Dendritic cell treated with granulocyte-macrophage colony-stimulating factor and Interleukin-4, amounts not matched to agents 40 ng/mL and 50 ng/mL, for 4 days (primary cell): ENCODE results near the gene MAP2K6.

Experiments
- H3K27ac Mint-ChIP-seq: one replicate; pipeline ENCODE4 v1.8.0; 2022; ENCODE audit warnings: mild to moderate bottlenecking, mixed read lengths
- H3K27me3 Mint-ChIP-seq: one replicate; pipeline ENCODE4 v1.8.0; 2022; ENCODE audit warnings: mild to moderate bottlenecking, mixed read lengths
- H3K36me3 Mint-ChIP-seq: one replicate; pipeline ENCODE4 v1.8.0; 2022; ENCODE audit warnings: low read depth, mixed read lengths
- H3K4me1 Mint-ChIP-seq: one replicate; pipeline ENCODE4 v1.8.0; 2022; ENCODE audit warnings: low read depth, mixed read lengths
- H3K4me3 Mint-ChIP-seq: one replicate; pipeline ENCODE4 v1.8.0; 2022; ENCODE audit warnings: mild to moderate bottlenecking, moderate library complexity, mixed read lengths
- H3K9me3 Mint-ChIP-seq: one replicate; pipeline ENCODE4 v1.8.0; 2022; ENCODE audit warnings: mixed read lengths
- intact Hi-C: fragments of 100-400 bp; cut with micrococcal nuclease; formaldehyde crosslinking; loops from one replicate; pipeline ENCODE4 v1.15.0; 2022

MAP2K6 gene

DNA sequence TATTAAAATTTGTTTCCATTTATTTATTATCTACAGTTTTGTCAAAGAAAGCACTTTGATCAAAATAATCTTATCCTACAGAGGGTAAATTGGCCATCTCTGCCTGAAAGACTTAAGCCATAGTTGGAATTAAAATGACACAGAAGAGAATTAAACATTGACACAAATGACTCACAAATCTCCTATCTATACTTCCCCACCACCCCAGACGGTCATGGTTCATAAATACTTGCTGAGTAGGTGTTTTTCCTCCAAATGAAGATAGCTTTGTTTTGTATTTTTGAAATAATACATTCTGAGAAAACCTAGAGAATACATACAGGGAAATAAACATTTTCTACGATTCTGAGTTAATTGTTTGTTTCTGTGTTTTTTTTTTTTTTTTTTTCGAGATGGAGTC is 142.8 kb downstream of the MAP2K6 start:
- Mint-ChIP-seq H3K27me3 (no peaks in the 10 kb centered on the region), H3K27ac (no peak overlapping the region), H3K4me3 (no peak overlapping the region), H3K4me1 (no peaks in the 10 kb centered on the region), H3K9me3 (no peaks in the 10 kb centered on the region), H3K36me3 (peaks cover 10% of the 10 kb centered on the region)
- intact Hi-C loops, result no loop called here

DNA sequence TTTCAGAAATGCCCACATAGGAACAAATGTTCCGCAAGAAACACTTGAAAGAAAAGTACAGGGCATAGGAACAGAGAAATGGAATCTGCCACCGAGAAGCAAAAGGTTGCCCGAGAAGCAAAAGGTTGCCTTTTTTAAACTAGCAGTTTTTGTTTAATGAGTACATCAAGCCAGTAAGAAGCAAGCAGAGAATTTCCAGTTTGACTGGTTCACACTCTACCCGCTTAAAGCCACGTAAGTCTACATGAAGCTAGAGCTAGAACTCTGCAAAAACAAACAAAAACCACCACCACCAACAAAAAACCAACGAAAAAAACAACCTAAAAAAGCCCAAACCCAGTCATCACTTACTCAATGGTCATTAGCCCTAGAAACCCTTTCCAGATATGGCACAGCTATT is 144.3 kb downstream of the MAP2K6 start:
- Mint-ChIP-seq H3K27ac (no peak overlapping the region), H3K4me1 (no peaks in the 10 kb centered on the region), H3K9me3 (no peaks in the 10 kb centered on the region), H3K4me3 (no peak overlapping the region), H3K27me3 (no peaks in the 10 kb centered on the region), H3K36me3 (peaks cover 3% of the 10 kb centered on the region)
- intact Hi-C loops, result no loop called here

- Mint-ChIP-seq H3K9me3 (no peaks in the 10 kb centered on the region), H3K27ac (no peak overlapping the region), H3K27me3 (peaks cover 7% of the 10 kb centered on the region), H3K4me1 (no peaks in the 10 kb centered on the region), H3K4me3 (no peak overlapping the region), H3K36me3 (no peaks in the 10 kb centered on the region)
- intact Hi-C loops, result no loop called here
Measured at GRCh38 chr17:69560987-69561441, 146.5 kb downstream of the MAP2K6 start.

- Mint-ChIP-seq H3K36me3 (no peaks in the 10 kb centered on the region), H3K4me3 (no peak overlapping the region), H3K9me3 (no peaks in the 10 kb centered on the region), H3K4me1 (no peaks in the 10 kb centered on the region), H3K27ac (no peak overlapping the region), H3K27me3 (peaks cover 8% of the 10 kb centered on the region)
- intact Hi-C loops, result no loop called here
Measured at GRCh38 chr17:69561462-69561861, 147.0 kb downstream of the MAP2K6 start.

DNA sequence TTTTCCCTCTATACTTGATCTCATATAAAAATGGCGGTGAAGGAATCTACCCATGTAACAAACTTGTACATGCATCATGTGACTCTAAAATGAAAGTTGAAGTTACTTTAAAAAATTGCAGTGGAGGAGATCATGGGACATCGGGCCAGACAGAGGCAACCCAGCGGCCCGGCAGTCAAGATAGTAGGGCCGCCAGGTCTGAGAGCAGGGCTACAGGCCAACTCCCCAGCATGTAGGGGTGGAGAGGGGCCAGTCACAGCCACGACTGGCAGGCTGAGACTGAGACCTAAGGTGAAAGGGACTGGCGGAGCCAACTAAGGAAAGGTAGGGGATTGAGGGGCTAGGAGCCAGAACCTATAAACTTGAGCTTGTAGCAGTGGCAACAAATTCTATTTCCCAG is 150.9 kb downstream of the MAP2K6 start:
- intact Hi-C loops, result loop anchor here (5.0 kb wide), 1 partner anchor 987 kb away; no protein-coding TSS in a partner anchor
- no peaks in the 10 kb centered on the region for H3K4me1 Mint-ChIP-seq
- H3K4me3 Mint-ChIP-seq, result no peak overlapping the region
- H3K27ac Mint-ChIP-seq, result no peak overlapping the region
- H3K36me3 Mint-ChIP-seq, result no peaks in the 10 kb centered on the region
- no peaks in the 10 kb centered on the region for H3K9me3 Mint-ChIP-seq
- peaks cover 14% of the 10 kb centered on the region for H3K27me3 Mint-ChIP-seq

DNA sequence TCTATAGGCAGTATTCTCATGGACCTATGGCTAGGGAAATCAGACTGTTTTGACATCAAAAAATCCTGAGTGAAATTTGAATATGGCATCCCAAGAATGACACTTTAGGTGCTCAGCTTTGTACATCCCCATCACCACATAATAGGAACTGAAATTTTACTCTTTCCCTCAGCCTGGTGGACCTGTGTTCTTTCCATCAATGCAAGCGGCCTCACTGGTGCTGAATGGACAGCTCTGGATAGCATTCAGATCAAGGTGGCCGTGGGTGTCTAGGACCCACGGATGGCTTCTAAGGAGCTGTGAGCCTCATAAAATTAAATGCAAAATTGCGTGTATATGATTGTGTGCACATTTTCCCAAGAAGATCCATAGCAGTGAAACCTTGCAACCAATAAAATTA is 152.6 kb downstream of the MAP2K6 start:
- Mint-ChIP-seq H3K4me1 (no peaks in the 10 kb centered on the region), H3K36me3 (no peaks in the 10 kb centered on the region), H3K27ac (no peak overlapping the region), H3K9me3 (no peaks in the 10 kb centered on the region), H3K27me3 (peaks cover 17% of the 10 kb centered on the region), H3K4me3 (no peak overlapping the region)
- intact Hi-C loops, result loop anchor here (5.0 kb wide), 1 partner anchor 985 kb away; no protein-coding TSS in a partner anchor

DNA sequence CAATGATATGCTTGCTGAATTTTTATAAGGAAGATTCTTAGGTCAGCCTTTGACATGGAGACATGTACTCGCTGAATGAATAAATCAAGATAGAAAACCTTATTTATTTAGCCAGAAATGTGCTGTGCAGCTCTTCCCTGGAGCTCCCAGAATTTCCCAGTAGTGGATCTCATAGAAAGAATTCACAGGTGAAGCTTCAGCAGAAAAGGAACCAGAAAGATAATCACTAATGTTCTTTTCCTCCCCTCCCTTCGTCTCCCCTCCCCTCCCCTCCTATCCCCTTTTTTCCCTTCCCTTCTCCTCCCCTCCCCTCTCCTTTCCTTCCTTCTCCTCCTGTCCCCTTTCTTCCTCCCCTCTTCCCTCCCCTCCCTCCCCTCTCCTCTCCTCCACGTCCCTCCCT is 158.2 kb downstream of the MAP2K6 start:
- H3K27me3 Mint-ChIP-seq, result peaks cover 10% of the 10 kb centered on the region
- no peaks in the 10 kb centered on the region for H3K4me1 Mint-ChIP-seq

DNA sequence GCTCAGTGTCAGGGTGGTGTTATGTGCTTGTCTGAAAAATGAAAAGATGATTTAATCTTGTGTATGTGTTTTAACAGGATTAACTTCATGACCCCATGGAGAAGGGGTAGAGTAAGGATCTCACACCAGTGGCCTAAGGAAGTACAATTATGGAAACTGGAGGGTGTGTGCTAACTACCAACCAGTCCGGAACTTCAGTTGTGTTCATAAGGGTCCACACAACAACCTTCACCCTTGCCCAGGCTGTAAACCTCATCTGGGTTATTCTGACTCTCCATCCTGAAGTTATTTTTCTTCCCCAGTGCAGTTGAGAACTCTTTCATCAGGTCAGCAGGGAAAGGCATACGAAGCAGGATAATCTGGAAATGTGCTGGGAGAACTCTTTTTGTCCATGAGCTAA is 158.9 kb downstream of the MAP2K6 start:
- Mint-ChIP-seq H3K4me1 (no peaks in the 10 kb centered on the region), H3K9me3 (no peaks in the 10 kb centered on the region), H3K27me3 (peaks cover 10% of the 10 kb centered on the region), H3K27ac (no peak overlapping the region), H3K36me3 (no peaks in the 10 kb centered on the region), H3K4me3 (no peak overlapping the region)
- intact Hi-C loops, result no loop called here

More for the DNA sequence above, 158.2 kb downstream of the MAP2K6 start:
- Mint-ChIP-seq H3K36me3 (no peaks in the 10 kb centered on the region), H3K27ac (no peak overlapping the region), H3K9me3 (no peaks in the 10 kb centered on the region), H3K4me3 (no peak overlapping the region)
- intact Hi-C loops, result no loop called here

- no peaks in the 10 kb centered on the region for H3K36me3 Mint-ChIP-seq
- H3K27me3 Mint-ChIP-seq, result peaks cover 6% of the 10 kb centered on the region
- H3K4me3 Mint-ChIP-seq, result no peak overlapping the region
- H3K9me3 Mint-ChIP-seq, result no peaks in the 10 kb centered on the region
- intact Hi-C loops, result no loop called here
- H3K4me1 Mint-ChIP-seq, result no peaks in the 10 kb centered on the region
- H3K27ac Mint-ChIP-seq, result no peak overlapping the region
Measured at GRCh38 chr17:69574257-69575197, 160.0 kb downstream of the MAP2K6 start.

DNA sequence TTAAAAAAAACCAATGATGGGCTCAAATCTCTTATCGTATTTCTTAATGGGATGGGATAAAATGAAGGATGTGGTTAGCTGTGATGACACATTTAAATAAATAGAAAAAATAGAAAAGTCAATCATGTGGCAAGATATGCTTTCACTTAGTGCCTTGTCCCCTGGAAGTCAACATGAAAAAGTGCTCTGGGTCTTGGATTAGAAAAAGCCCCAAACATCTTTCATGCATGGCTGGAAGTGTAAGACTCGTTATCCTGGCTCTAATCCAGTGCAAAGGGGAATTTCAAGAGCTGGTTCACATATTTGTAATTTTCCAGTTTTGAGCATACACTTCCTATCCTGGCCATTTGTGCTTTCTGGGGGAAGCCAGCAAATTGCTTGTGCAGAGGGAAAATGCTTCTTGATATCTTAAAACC is 160.9 kb downstream of the MAP2K6 start:
- intact Hi-C loops, result no loop called here

GRCh38 chr17:69577098-69577497 is 162.6 kb downstream of the MAP2K6 start:
- H3K27ac Mint-ChIP-seq, result no peak overlapping the region
- no peak overlapping the region for H3K4me3 Mint-ChIP-seq
- peaks cover 10% of the 10 kb centered on the region for H3K27me3 Mint-ChIP-seq
- intact Hi-C loops, result no loop called here
- no peaks in the 10 kb centered on the region for H3K9me3 Mint-ChIP-seq
- H3K4me1 Mint-ChIP-seq, result peaks cover 7% of the 10 kb centered on the region
- no peaks in the 10 kb centered on the region for H3K36me3 Mint-ChIP-seq

More for the DNA sequence above, 160.9 kb downstream of the MAP2K6 start:
- Mint-ChIP-seq H3K9me3 (no peaks in the 10 kb centered on the region), H3K4me1 (no peaks in the 10 kb centered on the region), H3K27me3 (peaks cover 5% of the 10 kb centered on the region), H3K27ac (no peak overlapping the region), H3K36me3 (no peaks in the 10 kb centered on the region), H3K4me3 (no peak overlapping the region)

GRCh38 chr17:69578385-69578936 is 164.0 kb downstream of the MAP2K6 start:
- Mint-ChIP-seq H3K4me3 (no peak overlapping the region), H3K27ac (no peak overlapping the region), H3K9me3 (no peaks in the 10 kb centered on the region), H3K4me1 (peaks cover 7% of the 10 kb centered on the region), H3K36me3 (no peaks in the 10 kb centered on the region), H3K27me3 (peaks cover 15% of the 10 kb centered on the region)
- intact Hi-C loops, result no loop called here

GRCh38 chr17:69579961-69580677 is 165.6 kb downstream of the MAP2K6 start:
- Mint-ChIP-seq H3K9me3 (no peaks in the 10 kb centered on the region), H3K27ac (no peak overlapping the region), H3K4me1 (peaks cover 7% of the 10 kb centered on the region), H3K36me3 (no peaks in the 10 kb centered on the region), H3K4me3 (no peak overlapping the region), H3K27me3 (peaks cover 17% of the 10 kb centered on the region)
- intact Hi-C loops, result no loop called here
